DMS79 (cell line): ENCODE measurements around the gene NADSYN1.
A peak's percentile ranks its signal among the peaks of the same experiment; 100 is the strongest.
"Not testable (repeated sequence)": the region's sequence is repeated elsewhere in the genome, so short reads cannot be mapped to it uniquely, and the experiment has no call there.

Experiments used
- DNase-seq: peaks from one replicate; lab custom pipeline; 2025; lab: John Stamatoyannopoulos, UW

The NADSYN1 gene

GRCh38 chr11:71453037-71453917, at the start of gene NADSYN1:
NADSYN1 (plus strand) TSS chr11:71453203; CDS start chr11:71453297, 94 bp downstream.
- DNase-seq: peak; percentile 86

DNA sequence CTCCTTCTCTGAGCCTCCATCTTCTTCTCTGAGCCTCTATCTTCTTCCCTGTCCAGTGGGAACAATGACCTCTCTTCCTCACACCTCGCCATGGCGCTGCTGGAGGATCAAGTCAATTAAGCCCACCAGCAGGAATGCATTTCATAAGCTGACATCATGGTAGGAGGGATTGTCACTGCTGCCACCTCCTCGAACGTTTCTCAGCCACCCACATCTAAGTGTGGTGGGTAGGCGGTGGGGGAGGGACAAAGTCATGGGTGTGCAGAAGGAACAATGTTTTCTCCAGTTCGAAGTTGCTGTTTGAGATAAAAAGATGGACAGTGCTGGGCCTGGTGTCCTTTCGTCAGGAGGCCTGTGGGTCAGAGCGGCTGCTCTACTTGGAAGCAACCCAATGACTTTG, 48.8 kb upstream of the NADSYN1 start:
- DNase-seq: no peak

DNA sequence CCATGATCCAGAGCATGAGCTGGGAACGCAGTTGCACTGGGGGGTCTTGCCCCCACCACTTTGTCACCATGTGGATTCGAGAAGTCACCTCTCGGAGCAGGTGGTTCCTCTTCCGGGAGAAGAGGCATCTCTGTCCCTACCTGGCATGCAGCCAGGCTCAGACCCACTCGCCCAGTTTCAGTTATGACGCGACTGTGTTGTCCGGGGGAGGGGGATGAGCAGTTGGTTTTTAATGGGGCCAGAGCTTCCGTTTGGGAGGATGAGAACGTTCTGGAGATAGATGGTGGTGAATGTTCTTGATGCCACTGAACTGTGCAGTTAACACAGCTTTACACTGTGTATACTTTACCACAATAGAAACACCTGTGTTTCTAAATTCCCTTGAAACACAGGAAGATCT, 46.3 kb upstream of the NADSYN1 start:
- no peak for DNase-seq

- no peak for DNase-seq
These were observed 45.6 kb upstream of the NADSYN1 start for GRCh38 chr11:71407356-71407755.

DNA sequence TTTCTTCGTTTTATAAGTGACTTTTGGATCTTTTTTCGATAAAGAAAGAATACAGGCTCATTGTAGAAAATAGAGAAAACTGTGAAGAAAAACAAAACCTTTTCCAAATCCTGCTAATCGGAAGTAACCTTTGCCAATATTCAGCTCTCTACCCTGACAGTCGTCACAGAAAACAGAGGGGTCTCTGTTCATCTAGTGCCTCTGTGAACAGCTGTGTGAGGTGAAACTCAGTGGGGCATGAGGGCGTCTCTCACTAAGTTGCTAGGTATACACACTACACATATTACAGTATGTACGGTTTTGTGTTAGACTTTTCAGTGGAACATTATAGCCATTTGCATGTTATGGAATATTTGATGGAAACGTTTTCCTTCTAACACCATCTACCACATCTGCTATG, 44.2 kb upstream of the NADSYN1 start:
- DNase-seq: no peak

- no peak for DNase-seq
These were observed 42.5 kb upstream of the NADSYN1 start for GRCh38 chr11:71410363-71410966.

DNA sequence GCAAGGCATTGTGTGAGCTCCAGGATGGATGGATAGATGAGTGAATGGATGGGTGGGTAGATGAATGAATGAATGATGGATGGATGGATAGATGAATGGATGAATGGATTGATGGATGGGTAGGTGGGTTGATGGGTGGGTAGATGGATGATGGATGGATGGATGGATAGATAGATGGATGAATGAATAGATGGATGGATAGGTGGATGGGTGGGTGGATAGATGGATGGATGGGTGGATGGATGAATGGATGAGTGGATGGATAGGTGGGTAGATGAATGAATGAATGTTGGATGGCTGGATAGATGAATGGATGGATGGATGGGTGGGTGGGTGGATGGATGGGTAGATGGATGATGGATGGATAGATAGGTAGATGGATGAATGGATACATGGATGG, 38.4 kb upstream of the NADSYN1 start:
- no peak for DNase-seq

DNA sequence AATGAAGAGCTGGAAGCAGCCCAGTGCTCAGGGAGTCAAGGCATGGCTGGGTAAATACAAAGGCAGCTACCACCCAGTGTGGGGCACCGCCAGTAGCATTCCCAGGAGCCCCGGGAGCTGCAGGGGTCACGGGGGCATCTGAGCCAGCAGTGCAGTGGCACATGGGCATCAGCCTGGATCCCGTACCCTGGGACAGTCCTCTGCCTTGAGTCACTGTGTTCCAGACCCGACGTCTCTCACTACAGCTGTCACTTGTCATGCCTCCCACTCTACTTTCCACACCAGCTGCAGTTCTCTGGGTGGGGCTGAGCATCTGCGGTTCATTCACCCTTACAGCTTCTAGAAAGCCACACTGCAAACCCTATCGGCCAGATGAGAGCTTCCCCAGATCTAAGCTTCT, 34.4 kb upstream of the NADSYN1 start:
- DNase-seq: no peak

- peak; percentile 8 for DNase-seq
These were observed 32.4 kb upstream of the NADSYN1 start for GRCh38 chr11:71420455-71421241.

DNA sequence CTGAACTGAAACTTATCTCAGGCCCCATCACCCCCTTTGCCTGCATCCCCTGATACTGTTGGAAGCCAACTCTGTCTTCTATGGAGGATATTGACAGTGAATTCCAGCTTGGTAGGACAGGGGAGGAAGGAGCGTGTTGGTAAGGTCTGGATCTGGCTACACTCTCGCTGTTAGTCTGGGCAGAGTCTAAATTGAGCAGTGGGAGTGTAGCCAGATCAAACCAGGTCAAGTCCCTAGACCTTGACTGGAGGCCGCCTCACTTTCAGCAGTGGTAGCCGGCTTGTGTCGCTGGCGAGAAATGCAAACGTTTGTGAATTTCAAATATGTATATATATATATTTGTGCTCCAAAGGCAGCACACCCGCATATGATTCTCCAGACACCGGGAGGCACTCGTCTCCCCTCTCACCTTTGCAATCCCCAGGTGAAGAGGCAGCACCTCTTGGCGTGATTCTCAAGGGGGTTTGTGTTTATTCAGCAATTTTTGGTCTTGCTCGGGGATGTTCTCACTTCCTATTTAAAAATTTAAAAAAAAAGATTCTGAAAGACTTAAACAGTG, 31.5 kb upstream of the NADSYN1 start:
- no peak for DNase-seq

- DNase-seq: not testable (repeated sequence)
These were observed 30.7 kb upstream of the NADSYN1 start for GRCh38 chr11:71422318-71422717.

GRCh38 chr11:71423181-71423790, 29.7 kb upstream of the NADSYN1 start:
- DNase-seq: no peak

GRCh38 chr11:71425409-71425808, 27.6 kb upstream of the NADSYN1 start:
- DNase-seq: no peak

- no peak for DNase-seq
These were observed 27.1 kb upstream of the NADSYN1 start for GRCh38 chr11:71425860-71426259.

GRCh38 chr11:71426413-71426812, 26.6 kb upstream of the NADSYN1 start:
- DNase-seq: no peak

GRCh38 chr11:71428861-71429435, 24.1 kb upstream of the NADSYN1 start:
- no peak for DNase-seq

GRCh38 chr11:71429701-71430100, 23.3 kb upstream of the NADSYN1 start:
- DNase-seq: no peak

DNA sequence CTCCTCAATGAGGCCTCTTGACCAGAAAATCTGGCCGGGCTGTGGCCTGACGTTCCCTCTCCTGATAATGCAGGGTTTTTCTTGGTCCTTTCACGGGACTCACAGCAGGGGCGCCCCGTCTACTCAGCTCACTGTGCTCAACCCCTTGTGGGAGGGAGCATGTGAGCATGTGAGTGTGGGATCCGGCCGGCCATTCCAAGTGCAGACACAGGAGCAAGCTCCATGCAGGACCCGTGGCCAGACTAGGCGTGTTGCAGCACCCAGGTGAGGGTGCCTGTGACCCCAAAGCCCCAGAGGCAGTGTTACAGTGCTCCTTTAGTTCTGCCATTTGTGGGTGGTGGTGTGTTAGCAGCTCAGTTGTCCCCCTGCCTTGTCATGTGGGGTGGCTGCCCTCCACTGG, 22.8 kb upstream of the NADSYN1 start:
- DNase-seq: no peak

- DNase-seq: no peak
These were observed 21.7 kb upstream of the NADSYN1 start for GRCh38 chr11:71431271-71431670.

DNA sequence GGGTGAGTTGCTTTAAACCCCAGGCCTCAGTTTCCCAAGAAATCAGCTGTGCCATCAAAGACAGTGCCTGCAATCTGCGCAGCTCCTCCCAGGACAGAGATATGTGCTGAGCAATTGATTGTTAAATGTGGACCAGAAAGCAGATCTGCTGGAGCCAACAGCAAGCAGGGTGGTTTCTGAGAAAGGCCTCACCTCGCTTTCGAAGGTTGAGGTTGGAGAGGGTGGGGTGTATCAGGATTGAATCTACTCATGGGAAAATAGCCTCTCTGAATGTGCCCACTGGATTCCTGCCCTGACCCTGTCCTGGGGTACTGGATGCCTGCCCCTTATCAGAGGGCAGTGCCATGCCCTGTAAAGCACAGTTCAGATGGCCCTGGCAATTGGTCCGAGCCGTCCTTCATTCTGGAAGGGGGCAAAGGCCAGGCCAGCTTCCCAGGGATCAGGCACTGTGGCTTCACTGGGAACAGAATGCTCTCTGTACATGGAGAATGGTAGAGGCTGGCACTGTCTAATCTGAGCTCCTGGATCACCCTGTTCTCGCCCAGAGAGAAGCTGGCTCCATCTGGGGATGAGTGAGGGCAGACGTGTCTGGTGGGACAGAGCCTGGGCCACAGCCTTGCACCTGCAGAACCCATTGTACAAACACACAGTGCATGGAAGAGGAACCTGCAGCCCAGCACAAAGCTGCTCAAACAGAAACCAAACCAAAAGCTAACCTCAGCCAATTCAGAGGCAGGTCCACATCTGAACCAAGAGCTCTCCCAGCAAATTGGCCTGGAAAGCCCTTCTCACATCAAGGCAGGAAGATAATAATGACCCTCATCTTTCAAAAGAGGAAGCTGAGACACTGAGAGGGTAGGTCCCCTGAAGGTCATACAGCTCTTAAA, 20.0 kb upstream of the NADSYN1 start:
- DNase-seq: no peak
